CD4-positive, alpha-beta T cell treated with Interleukin-21 for 1 hour (primary cell): ENCODE measurements around the gene GPM6B.

Experiments
- DNase-seq: peaks from one replicate; pipeline ENCODE4 v3.0.0-alpha.2; 2020

GPM6B gene

DNA sequence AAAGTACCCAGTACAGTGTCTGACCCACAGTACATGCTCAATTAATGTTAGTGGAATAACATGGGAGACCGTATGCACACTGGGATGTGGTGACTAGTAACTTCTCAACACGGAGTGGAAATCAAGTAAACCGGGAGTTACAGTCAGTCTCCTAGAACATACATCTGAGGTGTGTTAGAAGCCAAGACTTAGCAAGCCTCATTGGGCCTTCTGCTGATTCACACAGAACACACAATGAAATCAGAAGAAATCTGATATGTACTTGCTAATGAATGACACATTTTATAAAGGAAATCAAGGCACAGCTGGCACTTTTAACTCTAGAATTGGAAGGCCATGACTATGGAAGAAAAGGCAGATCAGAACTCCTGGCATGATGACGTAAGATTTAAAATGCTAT is 95.5 kb downstream of the GPM6B start:
- DNase-seq = no peak
